Endothelial cell of umbilical vein (primary cell): ENCODE data around the gene GLB1L.

Experiments
- CTCF ChIP-seq, 2 donors: IDR thresholded peaks; 1 replicate in 1 of 2; 2 replicates in 1 of 2; pipeline ENCODE4 v1.5.1; 2011; ENCODE audit warnings: low read length in 2 of 2, mild to moderate bottlenecking in 2 of 2, moderate library complexity in 2 of 2, control low read depth in 1 of 2, inconsistent platforms in 1 of 2, low read depth in 1 of 2; ENCODE audit not compliant: insufficient read depth in 1 of 2; ENCODE audit errors: extremely low read depth in 1 of 2
- MAX ChIP-seq: IDR thresholded peaks from 2 replicates; pipeline ENCODE4 v1.6.1; 2011; ENCODE audit not compliant: insufficient read depth, insufficient read length
- POLR2A ChIP-seq: IDR thresholded peaks from 2 replicates; pipeline ENCODE4 v1.6.1; 2012; ENCODE audit warnings: low read depth, mild to moderate bottlenecking, control low read depth, low read length
- POLR2AphosphoS5 ChIP-seq: IDR thresholded peaks from 2 replicates; pipeline ENCODE4 v1.6.1; 2012; ENCODE audit warnings: low read depth, mild to moderate bottlenecking, control low read depth, low read length, moderate library complexity; ENCODE audit not compliant: insufficient read depth

- TF ChIP-seq CTCF (IDR thresholded peaks at IDR 0.05; ENCODE audit: extremely low read depth in 1 of 2, insufficient read depth in 1 of 2, low read depth in 1 of 2, low read length in 2 of 2) = no peak
- no peak for TF ChIP-seq POLR2AphosphoS5
- no peak for TF ChIP-seq MAX
- TF ChIP-seq POLR2A = no peak
Measured at GRCh38 chr2:219245899-219246230, 621 bp upstream of the GLB1L start.
